ENCODE data around the gene MLYCD.

The MLYCD gene

GRCh38 chr16:83943516-83944050, 44.7 kb downstream of the MLYCD start:
- TF ChIP-seq, protein P1, sequence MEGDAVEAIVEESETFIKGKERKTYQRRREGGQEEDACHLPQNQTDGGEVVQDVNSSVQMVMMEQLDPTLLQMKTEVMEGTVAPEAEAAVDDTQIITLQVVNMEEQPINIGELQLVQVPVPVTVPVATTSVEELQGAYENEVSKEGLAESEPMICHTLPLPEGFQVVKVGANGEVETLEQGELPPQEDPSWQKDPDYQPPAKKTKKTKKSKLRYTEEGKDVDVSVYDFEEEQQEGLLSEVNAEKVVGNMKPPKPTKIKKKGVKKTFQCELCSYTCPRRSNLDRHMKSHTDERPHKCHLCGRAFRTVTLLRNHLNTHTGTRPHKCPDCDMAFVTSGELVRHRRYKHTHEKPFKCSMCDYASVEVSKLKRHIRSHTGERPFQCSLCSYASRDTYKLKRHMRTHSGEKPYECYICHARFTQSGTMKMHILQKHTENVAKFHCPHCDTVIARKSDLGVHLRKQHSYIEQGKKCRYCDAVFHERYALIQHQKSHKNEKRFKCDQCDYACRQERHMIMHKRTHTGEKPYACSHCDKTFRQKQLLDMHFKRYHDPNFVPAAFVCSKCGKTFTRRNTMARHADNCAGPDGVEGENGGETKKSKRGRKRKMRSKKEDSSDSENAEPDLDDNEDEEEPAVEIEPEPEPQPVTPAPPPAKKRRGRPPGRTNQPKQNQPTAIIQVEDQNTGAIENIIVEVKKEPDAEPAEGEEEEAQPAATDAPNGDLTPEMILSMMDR (IDR thresholded peaks at IDR 0.05), result no peak

GRCh38 chr16:83945587-83945986, 46.7 kb downstream of the MLYCD start:
- TF ChIP-seq, protein P1 (IDR thresholded peaks at IDR 0.05), result no peak

DNA sequence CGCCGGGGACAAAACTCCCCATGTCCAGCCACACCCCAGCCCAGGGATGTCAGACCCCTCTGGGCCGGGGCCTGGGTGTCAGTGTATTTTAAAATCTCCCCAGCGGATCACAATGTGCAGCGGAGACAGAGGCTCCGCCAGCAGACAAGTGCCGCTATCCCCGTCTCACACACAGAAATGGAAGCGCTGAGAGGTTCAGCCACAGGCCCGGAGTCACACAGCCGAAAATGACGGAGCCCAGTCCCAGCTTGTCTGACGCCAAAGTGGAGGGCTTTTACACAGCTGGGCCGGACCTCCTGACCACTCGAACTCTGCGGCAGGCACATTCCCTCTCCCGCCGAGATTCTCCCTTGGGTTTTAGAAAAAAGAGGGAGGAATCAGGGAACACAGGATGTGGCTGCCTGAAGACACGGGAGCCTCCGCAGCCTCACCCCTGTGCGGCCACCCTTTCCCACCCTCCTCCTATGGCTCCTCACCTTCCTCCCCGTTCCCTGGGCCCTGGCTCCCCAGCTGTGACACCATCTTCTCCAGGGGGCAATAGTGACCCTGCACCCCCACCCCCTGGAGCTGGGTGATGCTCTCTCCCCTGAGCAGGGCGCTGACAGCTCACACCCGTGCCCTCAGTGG, 47.4 kb downstream of the MLYCD start:
- TF ChIP-seq, protein P1 (IDR thresholded peaks at IDR 0.05), result no peak

DNA sequence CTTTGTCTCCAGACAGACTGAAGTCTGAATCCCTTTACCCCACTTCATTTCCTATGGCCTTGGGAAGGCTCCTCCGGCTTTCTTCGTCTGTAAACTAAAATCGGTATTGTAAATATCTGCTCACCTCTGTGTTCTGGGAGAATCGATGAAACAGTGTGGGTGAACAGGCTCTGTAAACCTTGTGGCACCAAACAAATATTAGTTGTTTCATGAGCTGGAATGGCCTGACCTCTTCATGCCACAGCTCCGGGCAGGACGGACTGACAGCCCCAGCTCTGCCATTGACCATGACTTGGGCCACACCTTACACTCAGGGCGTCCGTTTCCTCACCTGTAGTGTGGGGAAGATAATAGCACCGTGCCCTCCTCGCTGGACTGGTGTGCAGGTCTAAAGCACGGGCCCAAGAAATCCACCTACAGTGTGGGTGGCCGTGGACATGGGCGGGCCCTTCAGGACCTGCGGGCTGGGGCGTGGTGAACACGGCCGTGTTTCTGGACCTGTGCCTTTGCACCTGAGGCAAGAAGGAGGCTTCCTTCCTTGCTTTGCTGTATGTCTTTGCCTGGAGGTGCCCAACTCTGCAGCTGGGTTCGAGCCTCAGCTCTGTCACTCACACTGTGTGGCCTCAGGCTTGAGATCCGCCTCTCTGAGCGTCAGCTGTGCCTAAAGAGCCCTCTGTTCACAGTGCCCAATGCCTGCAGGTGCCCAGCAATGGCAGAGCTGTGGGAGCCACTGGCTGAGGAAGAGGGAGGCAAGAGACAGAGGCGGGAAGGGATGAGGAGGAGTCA, 48.1 kb downstream of the MLYCD start:
- TF ChIP-seq, protein P1 (IDR thresholded peaks at IDR 0.05), result no peak

- TF ChIP-seq, protein P1 (IDR thresholded peaks at IDR 0.05), result no peak
Observed at GRCh38 chr16:83947642-83948234, 48.8 kb downstream of the MLYCD start.

DNA sequence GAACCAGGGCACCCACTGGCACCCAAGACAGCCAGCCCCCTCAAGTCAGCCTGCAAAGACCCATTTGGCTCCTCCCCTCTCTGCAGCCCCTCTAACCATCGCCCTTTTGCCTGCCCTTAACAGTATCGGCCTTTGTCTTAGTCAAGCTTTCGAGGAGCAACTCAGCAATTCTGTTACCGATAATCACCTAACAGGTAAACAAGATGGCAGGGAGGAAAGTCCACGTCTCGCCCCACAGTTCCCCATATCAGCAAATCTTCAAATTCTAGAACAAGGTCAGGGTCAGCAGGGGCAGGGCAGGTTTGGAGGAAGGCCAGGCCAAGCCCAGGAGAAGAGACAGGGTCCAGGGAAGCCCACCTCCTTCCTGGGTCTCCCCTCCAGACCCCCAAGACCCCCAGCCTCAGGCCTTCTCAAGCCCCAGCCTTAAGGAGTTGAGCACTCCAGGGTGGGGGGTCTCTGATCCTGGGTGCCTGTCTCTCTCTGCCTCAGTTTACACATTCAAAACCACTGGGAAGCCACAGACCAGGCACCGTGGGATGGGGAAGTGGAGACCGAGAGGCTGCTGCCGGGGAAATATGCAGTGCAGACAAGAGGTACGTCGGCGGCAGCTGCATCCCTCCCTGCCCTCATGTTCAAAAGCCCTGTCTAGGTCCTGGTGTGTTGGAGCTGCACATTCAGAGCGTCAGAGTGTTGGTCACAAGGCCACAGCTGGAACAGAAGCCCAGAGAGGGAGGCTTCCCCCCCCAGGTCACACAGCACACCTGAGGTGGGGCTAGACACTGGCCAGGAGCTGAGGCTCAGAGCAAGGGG, 50.2 kb downstream of the MLYCD start:
- TF ChIP-seq, protein P1 (IDR thresholded peaks at IDR 0.05), result no peak

DNA sequence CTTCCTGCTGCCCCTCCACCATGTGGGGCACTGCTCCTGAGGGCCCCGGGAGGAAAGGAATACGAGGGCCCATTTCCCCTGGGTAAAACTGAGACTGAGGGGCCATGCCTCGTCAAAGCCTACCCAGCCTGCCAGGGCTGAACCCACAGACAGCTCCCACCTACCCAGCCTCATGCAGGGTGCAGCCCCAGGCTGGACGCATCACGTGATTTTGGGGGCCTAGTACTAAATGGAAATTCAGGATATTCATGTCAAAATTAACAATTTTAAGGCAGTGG, 50.7 kb downstream of the MLYCD start:
- TF ChIP-seq, protein P1 (IDR thresholded peaks at IDR 0.05), result no peak

Data from LNCAP (cell line).